GM21390 (cell line): ENCODE measurements around the gene ELP4.

Source experiments
- ATAC-seq: cut with Tn5 transposase; IDR thresholded peaks from one replicate; pipeline ENCODE4 v1.9.1; 2021; ENCODE audit not compliant: unreplicated experiment

Gene ELP4

GRCh38 chr11:31798057-31798553, 288.5 kb downstream of the ELP4 start:
- no peak for ATAC-seq

- no peak for ATAC-seq
Observed at GRCh38 chr11:31798554-31799434, 289.2 kb downstream of the ELP4 start.

GRCh38 chr11:31799435-31800397, 290.1 kb downstream of the ELP4 start:
- no peak for ATAC-seq

- ATAC-seq = no peak
Observed at GRCh38 chr11:31800398-31801265, 291.1 kb downstream of the ELP4 start.

- ATAC-seq = no peak
Observed at GRCh38 chr11:31801298-31801702, 291.7 kb downstream of the ELP4 start.

- ATAC-seq = no peak
Observed at GRCh38 chr11:31802000-31802551, 292.5 kb downstream of the ELP4 start.

- ATAC-seq = no peak
Observed at GRCh38 chr11:31802609-31802989, 293.0 kb downstream of the ELP4 start.

- no peak for ATAC-seq
Observed at GRCh38 chr11:31802990-31803812, 293.6 kb downstream of the ELP4 start.

GRCh38 chr11:31803813-31804311, 294.3 kb downstream of the ELP4 start:
- no peak for ATAC-seq

- no peak for ATAC-seq
Observed at GRCh38 chr11:31804312-31805036, 294.9 kb downstream of the ELP4 start.

- ATAC-seq = no peak
Observed at GRCh38 chr11:31805037-31805628, 295.6 kb downstream of the ELP4 start.

- no peak for ATAC-seq
Observed at GRCh38 chr11:31805629-31806185, 296.1 kb downstream of the ELP4 start.

- ATAC-seq = no peak
Observed at GRCh38 chr11:31806186-31806927, 296.8 kb downstream of the ELP4 start.

- ATAC-seq = no peak
Observed at GRCh38 chr11:31806928-31807798, 297.6 kb downstream of the ELP4 start.

- ATAC-seq = no peak
Observed at GRCh38 chr11:31807799-31808667, 298.5 kb downstream of the ELP4 start.
